ENCODE measurements around the gene TMEM129.

The TMEM129 gene

DNA sequence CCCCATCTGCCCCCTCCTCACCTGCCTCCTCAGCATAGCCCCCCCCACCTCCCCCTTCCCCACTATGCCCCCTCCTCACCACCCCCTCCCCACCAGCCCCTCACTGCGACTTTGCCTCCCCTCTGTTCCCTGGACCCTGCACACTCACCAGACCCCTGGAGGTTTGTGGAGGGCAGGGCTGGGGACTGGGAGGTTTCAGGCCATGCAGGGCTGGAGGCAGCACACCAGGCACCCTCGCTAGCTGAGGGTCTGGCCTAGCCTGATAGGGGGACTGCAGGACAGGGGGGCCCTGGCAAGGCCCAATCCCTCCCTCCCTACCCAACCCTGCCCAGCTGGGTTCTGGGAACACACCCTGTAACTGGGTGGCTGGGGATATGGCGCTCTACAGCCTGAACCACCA lies 28.2 kb upstream of the TMEM129 start:
- Histone ChIP-seq H3K36me3 (peaks cover 15% of the 10 kb centered on the region), H3K4me3 (ENCODE audit: low read depth in 1 of 2, low read length in 1 of 2) (no peak overlapping the region), H3K4me1 (ENCODE audit: control insufficient read depth in 1 of 2, insufficient read depth in 1 of 2, low read depth in 1 of 2, low read length in 1 of 2) (peaks cover 0 to 12% of the 10 kb centered on the region in 2 experiments), H3K27ac (no peak overlapping the region), H3K9me3 (no peaks in the 10 kb centered on the region), H3K27me3 (peaks cover 18% of the 10 kb centered on the region)
- no peak for TF ChIP-seq CTCF (IDR thresholded peaks at IDR 0.05)

- Histone ChIP-seq H3K4me3 (ENCODE audit: low read depth in 1 of 2, low read length in 1 of 2) (no peak overlapping the region), H3K9me3 (no peaks in the 10 kb centered on the region), H3K36me3 (peaks cover 24% of the 10 kb centered on the region), H3K27me3 (peaks cover 18% of the 10 kb centered on the region), H3K27ac (no peak overlapping the region), H3K4me1 (ENCODE audit: control insufficient read depth in 1 of 2, insufficient read depth in 1 of 2, low read depth in 1 of 2, low read length in 1 of 2) (peaks cover 0 to 12% of the 10 kb centered on the region in 2 experiments)
- TF ChIP-seq CTCF (IDR thresholded peaks at IDR 0.05): peak; percentile 42
Observed at GRCh38 chr4:1748465-1748995, 27.4 kb upstream of the TMEM129 start.

- Histone ChIP-seq H3K27ac (no peak overlapping the region), H3K4me1 (ENCODE audit: control insufficient read depth in 1 of 2, insufficient read depth in 1 of 2, low read depth in 1 of 2, low read length in 1 of 2) (peaks cover 0 to 5% of the 10 kb centered on the region in 2 experiments), H3K27me3 (peaks cover 16% of the 10 kb centered on the region), H3K4me3 (ENCODE audit: low read depth in 1 of 2, low read length in 1 of 2) (no peak overlapping the region), H3K36me3 (peaks cover 33% of the 10 kb centered on the region), H3K9me3 (no peaks in the 10 kb centered on the region)
- TF ChIP-seq CTCF (IDR thresholded peaks at IDR 0.05): no peak
Observed at GRCh38 chr4:1747603-1747967, 26.5 kb upstream of the TMEM129 start.

- Histone ChIP-seq H3K27me3 (peaks cover 11% of the 10 kb centered on the region), H3K4me3 (ENCODE audit: low read depth in 1 of 2, low read length in 1 of 2) (no peak overlapping the region), H3K36me3 (peaks cover 38% of the 10 kb centered on the region), H3K9me3 (no peaks in the 10 kb centered on the region), H3K4me1 (ENCODE audit: control insufficient read depth in 1 of 2, insufficient read depth in 1 of 2, low read depth in 1 of 2, low read length in 1 of 2) (no peaks in the 10 kb centered on the region), H3K27ac (no peak overlapping the region)
- TF ChIP-seq CTCF (IDR thresholded peaks at IDR 0.05): no peak
Observed at GRCh38 chr4:1746919-1747602, 25.9 kb upstream of the TMEM129 start.

- Histone ChIP-seq H3K4me1 (ENCODE audit: control insufficient read depth in 1 of 2, insufficient read depth in 1 of 2, low read depth in 1 of 2, low read length in 1 of 2) (no peaks in the 10 kb centered on the region), H3K27ac (no peak overlapping the region), H3K27me3 (peaks cover 11% of the 10 kb centered on the region), H3K4me3 (ENCODE audit: low read depth in 1 of 2, low read length in 1 of 2) (no peak overlapping the region), H3K36me3 (peaks cover 46% of the 10 kb centered on the region), H3K9me3 (no peaks in the 10 kb centered on the region)
- TF ChIP-seq CTCF (IDR thresholded peaks at IDR 0.05): peak; percentile 49
Observed at GRCh38 chr4:1746265-1746691, 25.2 kb upstream of the TMEM129 start.

Measured in neutrophil (primary cell).